H9 (cell line): ENCODE measurements around the gene OGG1. TPM values are rescaled to one million over a fixed set of nuclear protein-coding genes. Genes with fewer than 3 reads are reported as not detected.

ENCODE experiments used
- DNase-seq: peaks from one replicate; pipeline ENCODE4 v3.0.0-alpha.2; 2017
- H2AFZ ChIP-seq: one replicate; pipeline ENCODE4 v1.6.1; 2013; ENCODE audit warnings: mild to moderate bottlenecking, low read length, control low read depth, moderate library complexity
- H2AK5ac ChIP-seq: 2 replicates; pipeline ENCODE4 v1.6.1; 2013; ENCODE audit warnings: low read length, control low read depth, mixed read lengths; ENCODE audit not compliant: insufficient read length
- H2BK120ac ChIP-seq: one replicate; pipeline ENCODE4 v1.6.1; 2013; ENCODE audit warnings: low read depth, mild to moderate bottlenecking, low read length, control low read depth, inconsistent platforms; ENCODE audit not compliant: poor library complexity, severe bottlenecking
- H2BK12ac ChIP-seq: 2 replicates; pipeline ENCODE4 v1.6.1; 2013; ENCODE audit warnings: low read length, control low read depth, mixed read lengths, low read depth; ENCODE audit not compliant: insufficient read length
- H2BK15ac ChIP-seq: 2 replicates; pipeline ENCODE4 v1.6.1; 2013; ENCODE audit warnings: low read depth, low read length, control low read depth
- H2BK20ac ChIP-seq: one replicate; pipeline ENCODE4 v1.6.1; 2013; ENCODE audit warnings: low read depth, mild to moderate bottlenecking, low read length, control low read depth, inconsistent platforms; ENCODE audit not compliant: poor library complexity, severe bottlenecking
- H2BK5ac ChIP-seq: 2 replicates; pipeline ENCODE4 v1.6.1; 2013; ENCODE audit warnings: low read length, control low read depth, mixed read lengths; ENCODE audit not compliant: insufficient read length
- H3K14ac ChIP-seq: 2 replicates; pipeline ENCODE4 v1.6.1; 2013; ENCODE audit warnings: low read length, control low read depth; ENCODE audit not compliant: insufficient read depth
- H3K18ac ChIP-seq: 2 replicates; pipeline ENCODE4 v1.6.1; 2013; ENCODE audit warnings: low read depth, mild to moderate bottlenecking, mixed read lengths, low read length, control low read depth; ENCODE audit not compliant: insufficient read length
- H3K23ac ChIP-seq: 2 replicates; pipeline ENCODE4 v1.6.1; 2013; ENCODE audit warnings: low read length, control low read depth, mixed read lengths, low read depth; ENCODE audit not compliant: insufficient read length
- H3K23me2 ChIP-seq: 2 replicates; pipeline ENCODE4 v1.6.1; 2013; ENCODE audit warnings: low read depth, mild to moderate bottlenecking, mixed read lengths, low read length, control low read depth; ENCODE audit not compliant: insufficient read length, poor library complexity, severe bottlenecking
- H3K27ac ChIP-seq: 2 replicates; pipeline ENCODE4 v1.5.1; 2013; ENCODE audit warnings: low read length, control low read depth, mixed read lengths, low read depth; ENCODE audit not compliant: insufficient read length
- H3K27me3 ChIP-seq: 2 replicates; pipeline ENCODE4 v1.6.1; 2013; ENCODE audit warnings: low read length, control low read depth, inconsistent platforms; ENCODE audit not compliant: insufficient read depth
- H3K4ac ChIP-seq: 2 replicates; pipeline ENCODE4 v1.6.1; 2013; ENCODE audit warnings: low read depth, mild to moderate bottlenecking, control low read depth, inconsistent platforms, low read length, moderate library complexity
- H3K4me1 ChIP-seq: 2 replicates; pipeline ENCODE4 v1.6.1; 2013; ENCODE audit warnings: low read length, control low read depth, inconsistent platforms; ENCODE audit not compliant: insufficient read depth
- H3K4me2 ChIP-seq: 2 replicates; pipeline ENCODE4 v1.6.1; 2013; ENCODE audit warnings: low read length, control low read depth, mixed read lengths; ENCODE audit not compliant: insufficient read length, insufficient read depth
- H3K56ac ChIP-seq: 2 replicates; pipeline ENCODE4 v1.6.1; 2013; ENCODE audit warnings: low read depth, mild to moderate bottlenecking, mixed read lengths, low read length, control low read depth; ENCODE audit not compliant: insufficient read length
- H3K79me1 ChIP-seq: 2 replicates; pipeline ENCODE4 v1.6.1; 2013; ENCODE audit warnings: low read depth, mild to moderate bottlenecking, moderate library complexity, low read length, control low read depth, inconsistent platforms; ENCODE audit not compliant: insufficient read depth, poor library complexity, severe bottlenecking
- H3K79me2 ChIP-seq: 2 replicates; pipeline ENCODE4 v1.6.1; 2013; ENCODE audit warnings: low read length, control low read depth, inconsistent platforms; ENCODE audit not compliant: insufficient read depth
- H3K9ac ChIP-seq: 2 replicates; pipeline ENCODE4 v1.6.1; 2013; ENCODE audit warnings: low read length, control low read depth, mixed read lengths; ENCODE audit not compliant: insufficient read length; ENCODE audit errors: extremely low read depth
- H3K9me3 ChIP-seq: one replicate; pipeline ENCODE4 v1.6.1; 2013; ENCODE audit warnings: low read depth, low read length, inconsistent platforms; ENCODE audit not compliant: control insufficient read depth
- H3T11ph ChIP-seq: one replicate; pipeline ENCODE4 v1.6.1; 2013; ENCODE audit warnings: mild to moderate bottlenecking, low read length, control low read depth, inconsistent platforms
- H4K20me1 ChIP-seq: one replicate; pipeline ENCODE4 v1.6.1; 2013; ENCODE audit not compliant: control insufficient read depth, insufficient read length, insufficient read depth
- H4K5ac ChIP-seq: 2 replicates; pipeline ENCODE4 v1.6.1; 2013; ENCODE audit warnings: low read depth, mild to moderate bottlenecking, mixed read lengths, low read length, control low read depth; ENCODE audit not compliant: insufficient read length
- H4K8ac ChIP-seq: replicated peaks from 2 replicates; pipeline ENCODE4 v1.6.1; 2013; ENCODE audit warnings: low read length, control low read depth, mixed read lengths, low read depth; ENCODE audit not compliant: insufficient read length
- H4K91ac ChIP-seq: 2 replicates; pipeline ENCODE4 v1.6.1; 2013; ENCODE audit warnings: low read depth, mild to moderate bottlenecking, moderate library complexity, mixed read lengths, low read length, control low read depth; ENCODE audit not compliant: insufficient read length
- H3K27ac Mint-ChIP-seq, 3 experiments: 2 replicates in 2 of 3; 3 replicates in 1 of 3; pipeline ENCODE4 v1.8.0; 2020 to 2021; ENCODE audit warnings: mixed read lengths in 3 of 3, mild to moderate bottlenecking in 1 of 3, moderate library complexity in 1 of 3
- H3K27me3 Mint-ChIP-seq: 2 replicates; pipeline ENCODE4 v1.8.0; 2021; ENCODE audit warnings: low read depth, mild to moderate bottlenecking, moderate library complexity, mixed read lengths
- H3K36me3 Mint-ChIP-seq, 3 experiments: 2 replicates in 2 of 3; 3 replicates in 1 of 3; pipeline ENCODE4 v1.8.0; 2020 to 2021; ENCODE audit warnings: low read depth in 3 of 3, mixed read lengths in 3 of 3; ENCODE audit not compliant: insufficient read depth in 1 of 3
- H3K4me1 Mint-ChIP-seq, 2 experiments: 2 replicates each; pipeline ENCODE4 v1.8.0; 2020; ENCODE audit warnings: mixed read lengths in 2 of 2
- H3K4me3 Mint-ChIP-seq, 2 experiments: 2 replicates in 1 of 2; 3 replicates in 1 of 2; pipeline ENCODE4 v1.8.0; 2020 to 2021; ENCODE audit warnings: mild to moderate bottlenecking in 2 of 2, mixed read lengths in 2 of 2, moderate library complexity in 1 of 2
- H3K9me3 Mint-ChIP-seq, 2 experiments: 2 replicates in 1 of 2; 3 replicates in 1 of 2; pipeline ENCODE4 v1.8.0; 2020; ENCODE audit warnings: mild to moderate bottlenecking in 2 of 2, mixed read lengths in 2 of 2, moderate library complexity in 1 of 2
- WGBS: extraction: QIAGEN DNeasy Blood & Tissue Kit; methylation state at CpG from one replicate; pipeline ENCODE4 v1.1.7; 2013; ENCODE audit warnings: missing lambda C conversion rate, low lambda C conversion rate, mixed read lengths; ENCODE audit not compliant: insufficient read length; ENCODE audit errors: extremely low coverage; 5-methylcytosine and 5-hydroxymethylcytosine counted together
- total RNA-seq: library from RNA; stranded (reverse); gene quantifications from 2 replicates; pipeline ENCODE4 v1.2.1, GENCODE V29; 2021
- TF ChIP-seq, protein P1 (sequence below): fragments of 200-600 bp; sonication (generic); conservative IDR thresholded peaks from 3 replicates; pipeline ENCODE4 v1.8.0; 2021; ENCODE audit warnings: antibody characterized with exemption, mild to moderate bottlenecking

The OGG1 gene
- total RNA-seq, 1 experiment from 2014 or later = 43.4 TPM

DNA sequence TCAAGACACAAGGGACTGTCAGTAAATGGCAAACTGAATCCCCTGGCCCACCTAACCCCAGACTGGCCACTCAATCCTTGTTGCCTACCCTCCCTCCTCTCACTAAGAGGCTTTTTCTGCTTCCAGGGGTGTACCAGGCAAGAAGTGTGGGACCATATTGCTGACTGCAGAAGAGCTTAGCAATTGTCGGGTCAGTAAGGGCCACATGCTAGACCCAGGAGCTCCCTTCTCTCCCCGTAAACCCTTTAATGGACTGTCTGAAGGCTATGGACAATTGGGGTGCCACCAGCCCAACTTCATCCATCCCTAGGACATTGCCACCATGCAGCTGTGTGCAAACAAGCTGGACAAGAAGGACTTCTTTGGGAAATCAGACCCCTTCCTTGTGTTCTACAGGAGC, 37.3 kb upstream of the OGG1 start:
- no peak overlapping the region for H2AK5ac ChIP-seq
- no peak overlapping the region for H3K4me2 ChIP-seq
- H3K56ac ChIP-seq = no peak overlapping the region
- H3T11ph ChIP-seq = no peak overlapping the region
- H2BK12ac ChIP-seq = no peak overlapping the region
- Mint-ChIP-seq H3K4me3 (no peak overlapping the region), H3K27me3 (peaks cover 10% of the 10 kb centered on the region), H3K9me3 (no peaks in the 10 kb centered on the region), H3K27ac (no peak overlapping the region), H3K4me1 (peaks cover 8 to 12% of the 10 kb centered on the region in 2 experiments), H3K36me3 (no peaks in the 10 kb centered on the region)
- TF ChIP-seq, protein P1, sequence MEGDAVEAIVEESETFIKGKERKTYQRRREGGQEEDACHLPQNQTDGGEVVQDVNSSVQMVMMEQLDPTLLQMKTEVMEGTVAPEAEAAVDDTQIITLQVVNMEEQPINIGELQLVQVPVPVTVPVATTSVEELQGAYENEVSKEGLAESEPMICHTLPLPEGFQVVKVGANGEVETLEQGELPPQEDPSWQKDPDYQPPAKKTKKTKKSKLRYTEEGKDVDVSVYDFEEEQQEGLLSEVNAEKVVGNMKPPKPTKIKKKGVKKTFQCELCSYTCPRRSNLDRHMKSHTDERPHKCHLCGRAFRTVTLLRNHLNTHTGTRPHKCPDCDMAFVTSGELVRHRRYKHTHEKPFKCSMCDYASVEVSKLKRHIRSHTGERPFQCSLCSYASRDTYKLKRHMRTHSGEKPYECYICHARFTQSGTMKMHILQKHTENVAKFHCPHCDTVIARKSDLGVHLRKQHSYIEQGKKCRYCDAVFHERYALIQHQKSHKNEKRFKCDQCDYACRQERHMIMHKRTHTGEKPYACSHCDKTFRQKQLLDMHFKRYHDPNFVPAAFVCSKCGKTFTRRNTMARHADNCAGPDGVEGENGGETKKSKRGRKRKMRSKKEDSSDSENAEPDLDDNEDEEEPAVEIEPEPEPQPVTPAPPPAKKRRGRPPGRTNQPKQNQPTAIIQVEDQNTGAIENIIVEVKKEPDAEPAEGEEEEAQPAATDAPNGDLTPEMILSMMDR = no peak
- H2AFZ ChIP-seq = no peak overlapping the region
- H2BK5ac ChIP-seq = no peak overlapping the region
- H3K27ac ChIP-seq = no peak overlapping the region
- H3K79me2 ChIP-seq = no peaks in the 10 kb centered on the region
- H4K91ac ChIP-seq = no peak overlapping the region
- no peak overlapping the region for H3K4ac ChIP-seq
- H3K9me3 ChIP-seq = no peaks in the 10 kb centered on the region
- no peaks in the 10 kb centered on the region for H3K23me2 ChIP-seq
- no peak overlapping the region for H2BK15ac ChIP-seq
- H3K27me3 ChIP-seq = no peaks in the 10 kb centered on the region
- H2BK20ac ChIP-seq = no peak overlapping the region
- no CpG with 5 or more reads among the region's 2 CpGs for WGBS
- no peaks in the 10 kb centered on the region; the same call in 1 of the 2 replicates for H3K4me1 ChIP-seq
- no peak overlapping the region for H3K9ac ChIP-seq
- H4K5ac ChIP-seq = no peak overlapping the region
- no peak overlapping the region for H2BK120ac ChIP-seq
- no peak overlapping the region for H3K18ac ChIP-seq
- no peak overlapping the region for H3K23ac ChIP-seq
- DNase-seq = no peak
- no peak overlapping the region for H3K14ac ChIP-seq
- H4K8ac ChIP-seq = no peak overlapping the region
- H4K20me1 ChIP-seq = no peaks in the 10 kb centered on the region
- no peaks in the 10 kb centered on the region for H3K79me1 ChIP-seq
